ENCODE measurements around the gene AP4S1. TPM values are rescaled to one million over a fixed set of nuclear protein-coding genes. Genes with fewer than 3 reads are reported as not detected.

The AP4S1 gene
- total RNA-seq, 1 experiment from 2014 or later = 2.4 TPM

DNA sequence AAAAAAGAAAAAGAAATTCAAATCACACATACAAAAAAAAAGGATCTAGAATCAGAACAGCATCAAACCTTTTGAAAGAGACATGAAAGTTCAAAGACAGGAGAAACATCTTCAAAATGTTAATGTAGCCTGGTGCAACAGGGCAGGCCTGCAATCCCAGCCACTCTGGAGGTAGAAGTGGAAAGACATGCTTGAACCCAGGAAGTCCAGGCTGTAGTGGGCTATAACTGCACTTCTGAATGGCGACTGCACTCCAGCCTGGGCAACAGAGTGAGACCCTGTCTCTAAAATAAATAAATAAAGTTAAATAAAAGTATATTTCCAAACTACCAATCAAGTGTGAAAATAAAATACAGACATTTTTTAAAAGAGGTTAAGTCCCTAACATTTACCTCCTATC is 18.7 kb upstream of the AP4S1 start:
- no peak for DNase-seq (ENCODE audit: low spot score)

- no peak for DNase-seq (ENCODE audit: low spot score)
Measured at GRCh38 chr14:31009836-31010574, 15.4 kb upstream of the AP4S1 start.

DNA sequence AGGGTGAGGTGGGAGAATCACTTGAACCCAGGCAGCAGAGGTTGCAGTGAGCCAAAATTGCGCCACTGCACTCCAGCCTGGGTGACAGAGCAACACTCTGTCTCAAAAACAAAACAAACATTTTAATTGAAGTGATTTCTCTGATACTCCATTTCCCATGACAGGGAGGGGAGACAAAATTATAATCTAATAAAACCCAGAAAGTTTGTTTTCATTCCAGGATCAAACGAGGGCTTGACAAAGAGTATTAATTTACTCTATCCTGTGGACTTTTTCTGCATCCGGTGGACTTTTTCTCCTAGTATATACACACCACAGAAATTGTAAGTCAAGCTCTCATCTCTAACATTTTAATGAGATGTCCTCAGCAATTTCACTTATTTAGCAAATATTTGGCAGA is 14.5 kb upstream of the AP4S1 start:
- no peak for DNase-seq (ENCODE audit: low spot score)

DNA sequence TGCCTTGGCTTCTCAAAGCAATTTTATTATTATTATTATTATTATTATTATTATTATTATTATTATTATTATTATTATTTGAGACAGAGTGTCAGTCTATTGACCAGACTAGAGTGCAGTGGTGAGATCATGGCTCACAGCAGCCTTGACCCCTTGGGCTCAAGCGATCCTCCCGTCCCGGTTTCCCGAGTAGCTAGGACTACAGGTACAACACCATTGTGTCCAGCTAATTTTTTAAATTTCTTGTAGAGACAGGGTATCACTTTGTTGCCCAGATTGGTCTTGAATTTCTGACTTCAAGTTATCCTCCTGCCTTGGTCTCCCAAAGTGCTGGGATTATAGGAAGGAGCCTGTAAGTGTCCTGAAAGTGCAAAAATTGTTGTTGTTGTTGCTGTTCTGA is 11.6 kb upstream of the AP4S1 start:
- no peak for DNase-seq (ENCODE audit: low spot score)

DNA sequence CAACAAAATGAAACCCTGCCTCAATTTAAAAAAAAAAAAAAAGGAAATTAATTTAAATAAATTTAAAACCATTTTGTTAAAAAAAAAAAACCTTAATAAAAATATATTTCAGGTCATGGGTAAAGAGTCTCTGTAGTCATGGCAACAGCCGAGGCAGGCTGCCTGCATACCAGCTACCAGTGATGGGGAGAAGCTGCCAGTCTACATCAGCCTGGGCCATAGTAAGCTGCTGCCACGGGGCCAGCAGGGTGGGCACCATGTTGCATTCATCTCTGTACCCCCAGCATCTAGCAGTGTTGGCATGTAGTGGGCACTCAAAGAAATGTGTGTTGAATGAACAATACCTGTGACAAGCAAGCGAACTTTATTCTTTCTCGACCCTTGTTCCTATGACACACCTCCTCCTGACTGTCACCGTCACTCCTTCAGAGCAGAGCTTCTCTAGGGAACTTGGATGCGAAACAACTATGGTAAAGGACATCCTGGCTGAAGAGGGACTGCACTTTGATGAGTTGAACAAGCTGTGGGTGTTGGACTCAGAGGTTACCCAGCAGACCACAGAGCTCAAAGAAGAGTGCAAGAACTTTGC is 7.3 kb upstream of the AP4S1 start:
- DNase-seq (ENCODE audit: low spot score) = no peak

DNA sequence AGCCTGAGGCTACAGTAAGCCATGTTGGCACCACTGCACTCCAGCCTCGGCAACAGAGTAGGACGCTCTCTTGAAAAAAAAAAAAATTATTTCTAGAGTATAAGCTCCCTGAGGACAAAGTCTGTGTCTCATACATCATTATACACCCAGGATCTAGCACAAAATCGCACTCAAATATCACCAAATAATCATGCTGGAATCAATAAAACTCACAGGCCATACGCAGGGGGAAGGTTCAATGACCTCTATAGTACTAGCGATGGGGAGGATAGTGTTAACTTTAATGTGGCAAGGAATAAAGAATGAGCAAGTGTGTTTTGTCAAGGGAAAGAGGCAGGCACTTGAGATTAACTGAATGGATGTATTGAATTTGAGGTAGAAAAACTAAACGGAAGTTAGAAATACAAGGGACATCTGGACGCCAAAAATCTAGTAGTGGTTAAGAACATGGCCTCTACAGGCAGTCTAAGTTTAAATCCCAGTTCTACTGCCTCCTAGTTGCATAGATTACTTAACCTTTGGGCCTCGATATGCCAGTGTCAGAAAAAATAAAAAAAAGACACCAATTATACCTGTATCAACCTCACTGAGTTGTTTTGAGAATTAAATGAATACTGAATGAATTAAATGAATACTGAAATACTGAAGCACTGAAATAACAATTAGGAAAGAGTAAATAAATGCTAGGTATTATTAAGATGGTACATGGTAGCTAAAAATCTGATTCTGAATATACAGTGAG is 4.4 kb upstream of the AP4S1 start:
- DNase-seq (ENCODE audit: low spot score) = no peak

DNA sequence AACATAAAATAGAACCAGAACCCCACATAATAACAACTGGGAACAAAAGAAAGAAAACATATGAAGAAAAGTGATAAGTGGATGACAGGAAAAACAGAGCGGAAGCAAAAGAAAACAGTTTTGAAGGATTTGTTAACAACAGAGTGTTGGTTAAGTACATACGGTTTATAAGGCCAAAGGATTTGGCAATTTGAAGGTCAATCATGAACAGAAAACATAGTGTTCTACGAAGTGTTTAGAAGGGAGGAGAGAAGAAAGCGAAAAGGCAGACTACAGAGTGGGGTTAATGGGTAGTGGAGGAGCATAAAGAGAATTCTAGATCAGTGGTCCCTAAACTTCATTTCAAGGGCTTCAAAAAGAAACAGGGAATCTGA is 3.9 kb upstream of the AP4S1 start:
- DNase-seq (ENCODE audit: low spot score) = no peak

DNA sequence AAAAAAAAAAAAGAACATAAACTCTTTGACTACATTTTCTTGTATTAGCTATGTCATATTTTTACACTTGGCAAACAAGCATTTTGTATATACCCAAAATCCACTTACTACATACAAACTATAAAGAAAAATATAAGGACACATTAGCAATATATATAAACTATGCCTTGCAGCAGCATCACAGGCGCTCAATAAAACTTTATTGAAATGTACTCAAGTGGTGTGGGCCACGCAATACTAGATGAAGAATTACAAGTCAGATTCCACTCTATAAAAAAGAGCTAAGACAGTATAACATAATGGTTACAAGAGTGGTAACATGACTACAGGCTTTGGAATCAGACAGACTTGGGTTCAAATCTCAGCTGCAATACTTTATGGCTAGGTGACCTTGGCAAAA is 3.1 kb upstream of the AP4S1 start:
- no peak for DNase-seq (ENCODE audit: low spot score)

GRCh38 chr14:31024010-31024480 is 1.4 kb upstream of the AP4S1 start:
- no peak for DNase-seq (ENCODE audit: low spot score)

- no peak for DNase-seq (ENCODE audit: low spot score)
Measured at GRCh38 chr14:31024577-31025366, 677 bp upstream of the AP4S1 start.

DNA sequence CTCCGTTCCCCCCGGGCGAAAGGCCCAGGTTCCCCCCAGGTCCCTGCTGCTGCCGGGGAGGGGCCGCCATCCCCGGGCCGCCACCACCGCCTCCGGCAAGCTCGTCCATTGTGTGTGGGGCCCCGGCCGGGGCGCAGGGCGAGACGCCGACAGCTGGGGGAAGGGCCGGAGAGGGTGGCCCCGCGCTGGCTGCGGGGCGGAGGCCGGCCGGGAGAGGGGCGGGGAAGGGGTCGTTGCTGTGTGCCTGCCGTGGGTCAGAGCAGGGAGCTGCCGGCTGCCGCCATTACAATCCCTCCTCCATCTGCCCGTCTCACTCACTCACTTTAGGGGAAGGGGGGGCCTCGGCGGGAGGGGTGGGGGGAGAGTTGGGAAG is 614 bp downstream of the AP4S1 start, which contains the start of gene STRN3:
TSS of gene STRN3 (minus strand) at position 303 of the 373 bp plus-strand sequence. CDS start at position 109, 194 bp downstream.
- no peak for DNase-seq (ENCODE audit: low spot score)

DNA sequence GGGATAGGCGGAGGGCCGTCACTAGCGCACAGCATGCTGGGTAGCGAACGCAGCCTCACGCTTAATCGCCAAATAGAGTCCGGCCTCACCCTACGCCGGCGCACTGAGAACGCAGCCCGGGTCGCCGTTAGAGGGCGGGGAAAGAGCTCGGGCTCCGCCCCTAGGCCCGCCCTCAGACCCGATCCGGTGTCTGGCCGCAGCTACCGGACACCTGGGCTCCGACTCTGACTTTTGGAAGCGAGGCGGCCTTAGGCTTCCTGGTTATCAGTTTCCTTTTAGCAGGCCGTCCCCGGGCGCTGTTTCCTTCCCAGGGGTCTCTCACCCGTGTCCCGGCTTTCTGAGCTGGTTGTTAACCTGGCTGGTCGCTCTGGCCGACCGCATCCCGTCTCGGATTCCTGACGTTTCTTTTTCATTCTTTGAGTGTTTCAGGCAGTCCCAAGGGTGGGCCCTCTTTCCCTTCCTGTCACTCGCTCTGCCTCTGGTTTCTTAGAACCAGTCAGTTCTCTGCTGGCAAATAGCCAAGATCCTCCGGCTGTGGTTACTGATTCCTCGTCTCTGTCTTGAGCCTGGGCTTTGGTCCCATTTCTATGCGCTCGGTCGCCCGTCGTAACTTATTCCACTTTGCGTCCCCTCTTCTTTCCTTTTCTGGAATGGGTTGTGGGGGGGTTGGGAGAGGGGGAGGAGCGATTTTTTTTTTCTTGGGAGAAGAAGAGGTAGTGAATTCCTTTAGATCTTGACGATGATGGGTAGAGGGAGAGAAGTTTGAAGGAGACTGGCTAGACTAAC is 1.2 kb downstream of the AP4S1 start:
- DNase-seq (ENCODE audit: low spot score) = peak; percentile 94

- DNase-seq (ENCODE audit: low spot score) = no peak
Measured at GRCh38 chr14:31027847-31028246, 2.4 kb downstream of the AP4S1 start.

DNA sequence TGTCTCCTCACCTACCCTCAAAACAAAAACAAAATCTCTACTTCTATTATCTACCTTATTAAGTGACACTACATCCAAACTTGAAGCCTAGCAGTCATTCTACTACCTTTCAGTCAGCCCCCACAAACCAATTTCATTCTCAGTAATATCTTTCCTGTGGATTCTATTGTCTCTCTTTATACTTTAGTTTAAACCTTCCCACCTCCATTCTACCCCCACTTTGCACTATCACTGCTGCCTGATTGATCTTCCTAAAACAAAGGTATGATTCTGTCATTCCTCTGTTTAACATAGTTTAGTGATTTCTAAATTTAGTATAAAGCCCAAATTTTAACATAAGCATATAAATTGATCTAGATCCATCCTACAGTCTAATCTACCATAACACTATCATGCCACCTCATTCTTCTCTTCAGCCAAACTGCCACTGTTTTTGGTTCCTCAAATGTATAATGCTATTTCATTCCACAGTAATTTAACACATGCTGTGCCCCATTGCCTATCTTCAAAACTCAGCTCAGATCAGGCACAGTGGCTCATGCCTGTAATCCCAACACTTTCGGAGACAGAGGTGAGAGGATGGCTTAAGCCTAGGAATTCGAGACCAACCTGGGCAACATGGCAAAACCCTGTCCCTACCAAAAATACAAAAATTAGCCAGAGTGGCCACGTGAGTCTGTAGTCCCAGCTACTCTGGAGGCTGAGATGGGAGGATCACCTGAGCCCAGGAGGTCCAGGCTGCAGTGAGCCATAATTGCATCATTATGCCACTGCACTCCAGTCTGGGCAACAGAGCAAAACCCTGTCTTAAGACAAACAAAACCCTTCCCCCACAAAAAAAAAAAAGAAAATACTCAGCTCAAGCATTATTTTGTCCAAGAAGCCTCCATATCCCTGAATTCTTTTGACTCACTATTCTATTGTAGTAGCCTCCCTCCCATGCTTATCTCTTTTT is 3.8 kb downstream of the AP4S1 start:
- DNase-seq (ENCODE audit: low spot score) = no peak

- no peak for DNase-seq (ENCODE audit: low spot score)
Measured at GRCh38 chr14:31030469-31030868, 5.0 kb downstream of the AP4S1 start.

GRCh38 chr14:31036552-31036951 is 11.1 kb downstream of the AP4S1 start:
- no peak for DNase-seq (ENCODE audit: low spot score)

DNA sequence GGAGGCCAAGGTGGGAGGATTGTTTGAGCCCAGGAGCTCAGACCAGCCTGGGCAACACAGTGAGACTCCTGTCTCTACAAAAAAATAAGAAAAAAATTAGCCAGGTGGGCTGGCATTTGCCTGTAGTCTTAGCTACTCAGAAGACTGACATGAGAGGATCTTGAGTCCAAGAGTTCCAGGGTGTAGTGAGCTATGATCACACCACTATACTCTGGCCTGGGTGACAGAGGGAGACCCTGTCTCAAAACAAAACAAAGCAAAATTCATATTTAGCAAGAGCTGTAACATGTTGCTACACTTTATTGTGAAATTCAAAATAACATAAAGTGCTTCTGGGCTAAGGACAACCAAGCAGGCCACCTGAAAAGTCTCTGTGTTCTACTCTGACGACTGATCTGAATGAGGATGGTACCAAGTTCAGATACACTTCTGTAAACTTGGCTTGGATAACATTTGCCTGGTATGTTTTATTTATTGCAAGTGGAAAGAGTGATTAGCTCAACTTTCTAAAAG is 12.3 kb downstream of the AP4S1 start:
- no peak for DNase-seq (ENCODE audit: low spot score)

DNA sequence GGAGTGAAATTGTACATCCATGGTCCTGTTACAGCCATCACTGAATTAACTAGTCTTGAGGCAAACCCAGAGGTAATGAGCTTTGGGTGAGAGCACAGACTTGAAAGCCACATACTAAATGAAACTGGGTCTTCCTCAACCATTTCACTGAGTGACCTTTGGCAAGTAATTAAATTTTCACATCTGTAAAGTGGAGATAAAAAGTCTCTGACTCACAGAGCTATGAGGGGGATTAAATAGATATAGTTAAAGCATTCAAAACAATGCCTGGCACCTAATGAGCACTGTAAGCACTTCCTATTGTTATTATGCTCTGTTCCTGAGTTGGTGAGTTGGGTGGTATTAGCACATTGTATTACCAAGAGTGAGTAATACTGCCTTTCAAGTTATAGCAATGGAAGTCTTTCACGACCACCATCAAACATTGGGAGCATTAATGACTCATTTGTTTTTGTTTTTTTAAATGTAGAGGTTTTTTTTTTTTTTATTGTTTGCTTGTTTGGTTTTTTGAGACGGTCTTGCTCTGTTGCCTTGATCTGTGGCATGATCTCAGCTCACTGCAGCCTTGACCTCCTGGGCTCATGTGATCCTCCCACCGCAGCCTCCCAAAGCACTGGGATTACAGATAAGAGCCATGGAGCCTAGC is 13.2 kb downstream of the AP4S1 start:
- no peak for DNase-seq (ENCODE audit: low spot score)

DNA sequence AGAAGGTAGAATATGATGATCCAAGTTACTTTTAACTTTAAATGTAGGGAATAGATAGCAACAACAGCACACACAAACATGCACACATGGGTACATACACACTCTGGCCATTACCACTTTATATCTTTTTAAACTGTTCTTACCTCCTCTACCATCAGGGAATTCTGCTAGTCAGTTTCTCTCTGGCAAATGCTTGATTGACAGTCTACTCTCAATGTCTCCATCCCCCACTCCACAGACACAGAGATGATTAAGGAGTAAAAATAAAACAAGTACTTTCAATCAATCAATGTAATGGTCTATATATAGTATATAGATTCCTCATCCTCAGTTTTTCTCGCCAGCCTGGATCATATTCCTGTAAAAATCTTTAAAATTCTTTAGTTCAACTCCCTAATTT is 16.9 kb downstream of the AP4S1 start:
- DNase-seq (ENCODE audit: low spot score) = no peak
